Esophagus muscularis mucosa (tissue), 4 donors: ENCODE data around the gene AQP7.
"Not testable (repeated sequence)": the region's sequence is repeated elsewhere in the genome, so short reads cannot be mapped to it uniquely, and the experiment has no call there.

Experiments
- EP300 ChIP-seq: sonication (generic); formaldehyde crosslinking; IDR thresholded peaks from one replicate; pipeline ENCODE4 v1.6.1; 2017; ENCODE audit warnings: antibody characterized with exemption
- POLR2A ChIP-seq: fragments of 450-650 bp; IDR thresholded peaks from one replicate; pipeline ENCODE4 v1.6.1; 2017; ENCODE audit warnings: antibody characterized with exemption, moderate library complexity, mild to moderate bottlenecking, low read depth
- TF ChIP-seq, protein P1 (sequence below), 3 experiments: fragments of 200-600 bp in 2 of 3; fragments of 450-650 bp in 1 of 3; sonication (generic) in 2 of 3; IDR thresholded peaks; one replicate each; pipeline ENCODE4 v1.5.1; 2017 to 2019; ENCODE audit warnings: antibody characterized with exemption in 3 of 3, mild to moderate bottlenecking in 2 of 3, moderate library complexity in 1 of 3

DNA sequence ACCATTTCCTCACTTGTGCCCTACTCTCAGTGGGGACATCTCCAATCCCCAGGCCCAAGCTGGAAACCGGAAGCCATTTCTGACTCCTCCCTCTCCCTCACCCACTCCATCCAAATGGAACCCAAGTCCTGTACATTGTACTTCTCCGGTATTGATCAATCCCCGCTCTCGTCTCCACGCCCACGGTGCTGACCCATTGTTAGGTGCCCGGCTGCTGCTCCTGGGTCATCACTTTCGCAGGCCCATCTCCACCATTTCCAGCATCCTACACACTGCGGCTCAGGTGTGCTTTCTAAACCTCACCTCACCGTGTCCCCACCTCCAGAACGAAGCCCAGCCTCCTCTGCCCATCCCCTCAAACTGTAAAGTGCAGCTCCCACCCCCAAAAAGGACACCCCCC, 19.0 kb downstream of the AQP7 start:
- TF ChIP-seq, protein P1, sequence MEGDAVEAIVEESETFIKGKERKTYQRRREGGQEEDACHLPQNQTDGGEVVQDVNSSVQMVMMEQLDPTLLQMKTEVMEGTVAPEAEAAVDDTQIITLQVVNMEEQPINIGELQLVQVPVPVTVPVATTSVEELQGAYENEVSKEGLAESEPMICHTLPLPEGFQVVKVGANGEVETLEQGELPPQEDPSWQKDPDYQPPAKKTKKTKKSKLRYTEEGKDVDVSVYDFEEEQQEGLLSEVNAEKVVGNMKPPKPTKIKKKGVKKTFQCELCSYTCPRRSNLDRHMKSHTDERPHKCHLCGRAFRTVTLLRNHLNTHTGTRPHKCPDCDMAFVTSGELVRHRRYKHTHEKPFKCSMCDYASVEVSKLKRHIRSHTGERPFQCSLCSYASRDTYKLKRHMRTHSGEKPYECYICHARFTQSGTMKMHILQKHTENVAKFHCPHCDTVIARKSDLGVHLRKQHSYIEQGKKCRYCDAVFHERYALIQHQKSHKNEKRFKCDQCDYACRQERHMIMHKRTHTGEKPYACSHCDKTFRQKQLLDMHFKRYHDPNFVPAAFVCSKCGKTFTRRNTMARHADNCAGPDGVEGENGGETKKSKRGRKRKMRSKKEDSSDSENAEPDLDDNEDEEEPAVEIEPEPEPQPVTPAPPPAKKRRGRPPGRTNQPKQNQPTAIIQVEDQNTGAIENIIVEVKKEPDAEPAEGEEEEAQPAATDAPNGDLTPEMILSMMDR (IDR thresholded peaks at IDR 0.05), result not testable (repeated sequence)
- TF ChIP-seq POLR2A, EP300: not testable (repeated sequence)
